ACC112 (cell line): ENCODE results near the gene NPHS2.

ENCODE experiments used
- H2AFZ ChIP-seq: fragments of 200-600 bp; sonication (generic); one replicate; pipeline ENCODE4 v1.6.0; 2017; ENCODE audit warnings: antibody characterized with exemption, low read length; ENCODE audit not compliant: unreplicated experiment
- H3K27ac ChIP-seq: fragments of 200-600 bp; sonication (generic); 2 replicates; pipeline ENCODE4 v1.5.1; 2014; ENCODE audit warnings: low read depth, mild to moderate bottlenecking, antibody characterized with exemption, low read length, moderate library complexity
- H3K27me3 ChIP-seq: fragments of 200-600 bp; sonication (generic); 2 replicates; pipeline ENCODE4 v1.6.1; 2014; ENCODE audit warnings: mild to moderate bottlenecking, antibody characterized with exemption, low read length, moderate library complexity, mixed read lengths; ENCODE audit not compliant: insufficient read depth
- H3K36me3 ChIP-seq: fragments of 200-600 bp; sonication (generic); 2 replicates; pipeline ENCODE4 v1.6.1; 2016; ENCODE audit warnings: mild to moderate bottlenecking, antibody characterized with exemption, low read length, moderate library complexity, mixed read lengths; ENCODE audit not compliant: insufficient read depth
- H3K4me1 ChIP-seq: fragments of 200-600 bp; sonication (generic); one replicate; pipeline ENCODE4 v1.6.1; 2016; ENCODE audit warnings: low read length, mixed read lengths; ENCODE audit not compliant: insufficient read depth, unreplicated experiment, control insufficient read depth
- H3K4me3 ChIP-seq: fragments of 200-600 bp; sonication (generic); 2 replicates; pipeline ENCODE4 v1.5.1; 2014; ENCODE audit warnings: mild to moderate bottlenecking, low read depth, low read length
- H3K79me2 ChIP-seq: fragments of 200-600 bp; sonication (generic); one replicate; pipeline ENCODE4 v1.6.0; 2016; ENCODE audit warnings: low read length; ENCODE audit not compliant: control insufficient read depth, unreplicated experiment, insufficient read depth

The NPHS2 gene

DNA sequence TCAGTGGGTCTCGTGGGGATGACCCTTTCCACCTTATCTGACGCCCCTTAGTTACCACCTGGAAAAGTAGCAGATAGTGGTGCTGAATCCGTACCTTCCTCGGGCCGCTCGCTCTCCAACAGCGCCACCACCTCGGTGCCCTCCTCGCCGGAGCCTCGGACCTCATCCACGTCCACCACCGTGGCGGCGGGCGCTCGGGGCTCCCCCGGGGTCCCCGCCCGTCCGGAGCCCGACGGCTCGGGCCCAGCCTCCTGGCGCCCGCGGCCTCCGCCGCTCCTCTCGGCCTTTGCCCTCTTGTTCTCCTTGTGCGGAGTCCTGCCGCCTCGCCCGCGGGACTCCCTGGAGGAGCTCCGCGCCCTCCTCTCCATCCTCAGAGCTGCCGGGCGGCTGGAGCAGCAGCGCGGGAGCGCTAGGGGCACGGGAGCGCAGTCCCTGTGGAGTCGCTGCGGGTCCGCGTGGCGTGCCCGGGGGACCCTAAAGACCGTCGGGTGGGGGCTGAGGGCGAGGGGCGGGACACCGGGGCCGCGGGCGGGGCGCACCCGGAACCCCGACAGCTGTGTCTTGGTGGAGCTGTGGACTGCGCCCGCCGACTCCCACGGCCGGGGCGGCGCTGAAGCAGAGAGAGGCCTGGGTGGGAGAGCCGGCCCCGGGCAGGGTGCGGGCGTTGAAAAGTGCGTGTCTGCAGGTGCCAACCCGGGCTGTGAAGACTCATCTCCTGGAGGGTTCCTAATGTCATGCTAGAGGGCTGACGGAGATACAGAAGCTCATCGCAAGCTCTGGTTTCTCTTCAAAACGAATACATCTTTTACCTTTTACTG lies at the start of gene NPHS2:
TSS of gene NPHS2 (minus strand) at position 452 of the 818 bp plus-strand sequence. CDS start at position 368, 84 bp downstream.
- Histone ChIP-seq H3K79me2 (no peaks in the 10 kb centered on the region), H2AFZ (no peak within 1 kb of the TSS), H3K36me3 (no peaks in the 10 kb centered on the region), H3K27me3 (peaks cover 63% of the 10 kb centered on the region), H3K27ac (no peak within 1 kb of the TSS), H3K4me3 (no peak within 1 kb of the TSS), H3K4me1 (no peaks in the 10 kb centered on the region)

DNA sequence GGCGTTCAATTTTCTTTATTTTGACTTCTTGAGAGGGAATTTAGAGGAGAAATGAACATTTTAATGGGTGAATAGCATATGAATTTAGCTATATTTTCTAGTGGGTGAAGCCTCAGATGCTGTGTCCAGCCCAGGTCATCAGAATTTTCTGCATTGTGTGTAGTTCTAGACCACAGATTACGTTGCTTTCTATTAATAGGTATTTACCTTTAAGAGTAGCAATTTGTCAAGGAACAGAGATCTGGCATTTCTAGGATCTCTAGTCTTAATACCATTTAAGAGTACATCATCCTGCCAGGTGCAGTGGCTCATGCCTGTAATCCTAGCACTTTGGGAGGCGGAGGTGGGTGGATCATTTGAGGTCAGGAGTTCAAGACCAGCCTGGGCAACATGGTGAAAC lies 36.6 kb upstream of the NPHS2 start:
- Histone ChIP-seq H3K79me2 (no peaks in the 10 kb centered on the region), H3K36me3 (no peaks in the 10 kb centered on the region), H3K4me1 (no peaks in the 10 kb centered on the region), H3K4me3 (no peak overlapping the region), H2AFZ (no peak overlapping the region), H3K27ac (no peak overlapping the region), H3K27me3 (peaks cover 5% of the 10 kb centered on the region)

GRCh38 chr1:179601093-179601492 lies 25.3 kb upstream of the NPHS2 start:
- no peaks in the 10 kb centered on the region for H3K4me1 ChIP-seq

GRCh38 chr1:179599623-179600249 lies 24.0 kb upstream of the NPHS2 start:
- H3K27ac ChIP-seq = no peak overlapping the region
- H3K36me3 ChIP-seq = no peaks in the 10 kb centered on the region
- H3K4me3 ChIP-seq = no peak overlapping the region
- H3K27me3 ChIP-seq = peaks cover 23% of the 10 kb centered on the region
- H3K79me2 ChIP-seq = no peaks in the 10 kb centered on the region
- H3K4me1 ChIP-seq = no peaks in the 10 kb centered on the region
- H2AFZ ChIP-seq = no peak overlapping the region

More at GRCh38 chr1:179601093-179601492, 25.3 kb upstream of the NPHS2 start:
- Histone ChIP-seq H3K27me3 (peaks cover 15% of the 10 kb centered on the region), H3K79me2 (no peaks in the 10 kb centered on the region), H3K27ac (no peak overlapping the region), H2AFZ (no peak overlapping the region), H3K4me3 (no peak overlapping the region), H3K36me3 (no peaks in the 10 kb centered on the region)

DNA sequence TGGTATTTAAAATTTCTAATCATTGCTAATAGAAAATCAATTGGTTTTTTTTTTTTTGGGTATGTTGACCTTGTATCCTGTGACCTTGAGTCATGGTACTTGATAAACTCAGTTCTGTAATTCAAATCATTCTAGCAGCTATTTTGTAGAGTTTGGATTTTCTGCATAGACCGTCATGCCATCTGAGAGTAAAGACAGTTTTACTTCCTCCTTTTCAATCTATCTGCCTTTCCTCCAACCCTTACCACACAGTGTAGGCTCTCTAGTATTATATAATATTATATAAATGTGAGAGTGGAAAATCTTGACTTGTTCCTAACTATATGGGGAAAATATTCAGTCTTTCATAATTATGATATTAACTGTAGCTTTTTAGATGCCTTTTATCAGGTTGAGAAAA lies 22.9 kb upstream of the NPHS2 start:
- Histone ChIP-seq H3K4me1 (no peaks in the 10 kb centered on the region), H3K36me3 (no peaks in the 10 kb centered on the region), H3K27ac (no peak overlapping the region), H3K79me2 (no peaks in the 10 kb centered on the region), H3K27me3 (peaks cover 34% of the 10 kb centered on the region), H3K4me3 (no peak overlapping the region), H2AFZ (no peak overlapping the region)

- Histone ChIP-seq H3K36me3 (no peaks in the 10 kb centered on the region), H2AFZ (no peak within 1 kb of the TSS), H3K27ac (no peak within 1 kb of the TSS), H3K4me3 (no peak within 1 kb of the TSS), H3K4me1 (no peaks in the 10 kb centered on the region), H3K27me3 (peaks cover 63% of the 10 kb centered on the region), H3K79me2 (no peaks in the 10 kb centered on the region)
Measured at GRCh38 chr1:179591592-179592580, 16.1 kb upstream of the NPHS2 start, which contains the start of gene TDRD5. Gene TDRD5 (plus strand): TSS chr1:179591832. CDS start chr1:179592616, 784 bp downstream.

DNA sequence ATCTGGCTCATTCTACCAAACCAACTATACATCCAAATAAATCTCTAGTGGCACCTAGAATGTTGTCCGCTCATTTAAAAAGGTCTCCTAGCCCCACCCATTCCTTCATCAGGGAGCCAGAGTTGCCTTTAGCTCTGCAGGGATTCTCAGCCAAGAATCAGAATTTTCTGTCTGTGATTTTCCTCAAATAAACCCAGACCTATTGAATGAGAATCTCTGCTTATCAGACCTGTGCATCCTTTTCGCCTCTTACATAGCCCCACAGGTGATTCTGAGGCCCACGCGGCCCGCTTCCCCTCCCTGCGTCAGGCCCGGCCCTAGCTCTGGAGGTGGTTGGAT lies 15.5 kb upstream of the NPHS2 start:
- Histone ChIP-seq H3K27me3 (peaks cover 65% of the 10 kb centered on the region), H3K4me3 (no peak overlapping the region), H3K36me3 (no peaks in the 10 kb centered on the region), H2AFZ (no peak overlapping the region), H3K27ac (no peak overlapping the region), H3K79me2 (no peaks in the 10 kb centered on the region), H3K4me1 (no peaks in the 10 kb centered on the region)

- H3K36me3 ChIP-seq = no peaks in the 10 kb centered on the region
- H3K27me3 ChIP-seq = peaks cover 67% of the 10 kb centered on the region
Measured at GRCh38 chr1:179590671-179591070, 14.9 kb upstream of the NPHS2 start.

GRCh38 chr1:179589509-179589908 lies 13.8 kb upstream of the NPHS2 start:
- Histone ChIP-seq H3K4me3 (no peak overlapping the region), H2AFZ (no peak overlapping the region), H3K27me3 (peaks cover 72% of the 10 kb centered on the region), H3K36me3 (no peaks in the 10 kb centered on the region), H3K4me1 (no peaks in the 10 kb centered on the region), H3K79me2 (no peaks in the 10 kb centered on the region), H3K27ac (no peak overlapping the region)

More at GRCh38 chr1:179590671-179591070, 14.9 kb upstream of the NPHS2 start:
- no peaks in the 10 kb centered on the region for H3K79me2 ChIP-seq
- H3K4me1 ChIP-seq = no peaks in the 10 kb centered on the region
- no peak overlapping the region for H3K27ac ChIP-seq
- no peak overlapping the region for H3K4me3 ChIP-seq
- H2AFZ ChIP-seq = no peak overlapping the region

GRCh38 chr1:179588425-179589024 lies 12.8 kb upstream of the NPHS2 start:
- Histone ChIP-seq H3K36me3 (no peaks in the 10 kb centered on the region), H3K4me1 (no peaks in the 10 kb centered on the region), H3K79me2 (no peaks in the 10 kb centered on the region), H3K27me3 (peaks cover 66% of the 10 kb centered on the region), H3K27ac (no peak overlapping the region), H2AFZ (no peak overlapping the region), H3K4me3 (no peak overlapping the region)
